Measurements from ENCODE around the gene PRKAG2. TPM values are rescaled to one million over a fixed set of nuclear protein-coding genes. Genes with fewer than 3 reads are reported as not detected.

PRKAG2 gene
- total and polyA plus RNA-seq, 2 experiments from 2014 or later, result 9.1 to 14.9 TPM

DNA sequence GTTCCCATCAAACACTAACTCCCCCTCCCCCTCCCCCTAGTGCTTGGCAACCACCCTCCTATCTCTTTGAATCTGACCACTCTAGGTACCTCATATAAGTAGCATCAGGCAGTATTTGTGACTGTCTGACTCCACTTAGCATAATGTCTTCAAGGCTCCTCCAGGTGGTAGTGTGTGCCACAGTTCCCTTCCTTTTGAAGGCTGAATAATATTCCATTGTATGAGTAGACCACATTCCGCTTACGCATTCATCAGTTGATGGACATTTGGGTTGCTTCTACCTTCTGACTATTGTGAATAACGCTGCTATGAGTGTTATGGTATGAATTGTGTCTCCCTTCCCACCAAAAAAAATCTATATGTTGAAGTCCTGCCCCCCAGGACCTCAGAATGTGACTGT lies 89.6 kb downstream of the PRKAG2 start:
- no peaks in the 10 kb centered on the region for H3F3A ChIP-seq (replicated peaks; ENCODE audit: low read depth)
- no peak overlapping the region for H3K4me3 Mint-ChIP-seq
- no peaks in the 10 kb centered on the region for H3K79me2 ChIP-seq (replicated peaks; ENCODE audit: insufficient read depth)
- no peaks in the 10 kb centered on the region for H3K9me3 Mint-ChIP-seq
- no peak overlapping the region for H3K4me2 ChIP-seq
- no peaks in the 10 kb centered on the region for H3K36me3 ChIP-seq (ENCODE audit: insufficient read depth)
- no peak overlapping the region for H3K4me3 ChIP-seq
- no peaks in the 10 kb centered on the region for H4K20me1 ChIP-seq (replicated peaks; ENCODE audit: insufficient read depth)
- H3K27me3 ChIP-seq (ENCODE audit: insufficient read depth), result peaks cover 7% of the 10 kb centered on the region; the same call in 1 of the 2 replicates
- no peaks in the 10 kb centered on the region for H3K36me3 Mint-ChIP-seq (ENCODE audit: low read depth)
- H3K27ac Mint-ChIP-seq, result no peak overlapping the region
- no peak for DNase-seq (ENCODE audit: low spot score)
- H3K4me1 Mint-ChIP-seq, result peaks cover 8% of the 10 kb centered on the region
- no peak overlapping the region for H3K27ac ChIP-seq (ENCODE audit: low read depth)
- no peak for ATAC-seq
- peaks cover 4% of the 10 kb centered on the region for H3K27me3 Mint-ChIP-seq (ENCODE audit: insufficient read depth, low read depth, poor library complexity)
- H3K4me1 ChIP-seq (ENCODE audit: insufficient read depth), result no peaks in the 10 kb centered on the region; the same call in 1 of the 2 replicates
- H2AFZ ChIP-seq, result no peak overlapping the region
- 0 out of 2 replicates have a peak, but pooled peaks cover 7% of the 10 kb centered on the region for H3K9me2 ChIP-seq (ENCODE audit: insufficient read depth)
- TF ChIP-seq CREB1 (CRISPR knock-in tag; IDR thresholded peaks at IDR 0.05; ENCODE audit: low read depth) (no peak), EZH2 (IDR thresholded peaks at IDR 0.05; ENCODE audit: low read depth, unreplicated experiment) (no peak), POLR2AphosphoS5 (IDR thresholded peaks at IDR 0.05; ENCODE audit: low read depth) (no peak), EZH2phosphoT487 (IDR thresholded peaks at IDR 0.05; ENCODE audit: unreplicated experiment) (no peak), ZNF114 (CRISPR knock-in tag; IDR thresholded peaks at IDR 0.05) (no peak), NANOG (IDR thresholded peaks at IDR 0.05; ENCODE audit: borderline replicate concordance) (no peak), STAT1 (IDR thresholded peaks at IDR 0.05; ENCODE audit: unreplicated experiment) (no peak), JUNB (IDR thresholded peaks at IDR 0.05; ENCODE audit: unreplicated experiment) (no peak), ZNF331 (CRISPR knock-in tag; IDR thresholded peaks at IDR 0.05; ENCODE audit: low read depth) (no peak)
- TF ChIP-seq, protein P1, sequence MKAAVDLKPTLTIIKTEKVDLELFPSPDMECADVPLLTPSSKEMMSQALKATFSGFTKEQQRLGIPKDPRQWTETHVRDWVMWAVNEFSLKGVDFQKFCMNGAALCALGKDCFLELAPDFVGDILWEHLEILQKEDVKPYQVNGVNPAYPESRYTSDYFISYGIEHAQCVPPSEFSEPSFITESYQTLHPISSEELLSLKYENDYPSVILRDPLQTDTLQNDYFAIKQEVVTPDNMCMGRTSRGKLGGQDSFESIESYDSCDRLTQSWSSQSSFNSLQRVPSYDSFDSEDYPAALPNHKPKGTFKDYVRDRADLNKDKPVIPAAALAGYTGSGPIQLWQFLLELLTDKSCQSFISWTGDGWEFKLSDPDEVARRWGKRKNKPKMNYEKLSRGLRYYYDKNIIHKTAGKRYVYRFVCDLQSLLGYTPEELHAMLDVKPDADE (IDR thresholded peaks at IDR 0.05), result no peak
- TF ChIP-seq, protein P2, sequence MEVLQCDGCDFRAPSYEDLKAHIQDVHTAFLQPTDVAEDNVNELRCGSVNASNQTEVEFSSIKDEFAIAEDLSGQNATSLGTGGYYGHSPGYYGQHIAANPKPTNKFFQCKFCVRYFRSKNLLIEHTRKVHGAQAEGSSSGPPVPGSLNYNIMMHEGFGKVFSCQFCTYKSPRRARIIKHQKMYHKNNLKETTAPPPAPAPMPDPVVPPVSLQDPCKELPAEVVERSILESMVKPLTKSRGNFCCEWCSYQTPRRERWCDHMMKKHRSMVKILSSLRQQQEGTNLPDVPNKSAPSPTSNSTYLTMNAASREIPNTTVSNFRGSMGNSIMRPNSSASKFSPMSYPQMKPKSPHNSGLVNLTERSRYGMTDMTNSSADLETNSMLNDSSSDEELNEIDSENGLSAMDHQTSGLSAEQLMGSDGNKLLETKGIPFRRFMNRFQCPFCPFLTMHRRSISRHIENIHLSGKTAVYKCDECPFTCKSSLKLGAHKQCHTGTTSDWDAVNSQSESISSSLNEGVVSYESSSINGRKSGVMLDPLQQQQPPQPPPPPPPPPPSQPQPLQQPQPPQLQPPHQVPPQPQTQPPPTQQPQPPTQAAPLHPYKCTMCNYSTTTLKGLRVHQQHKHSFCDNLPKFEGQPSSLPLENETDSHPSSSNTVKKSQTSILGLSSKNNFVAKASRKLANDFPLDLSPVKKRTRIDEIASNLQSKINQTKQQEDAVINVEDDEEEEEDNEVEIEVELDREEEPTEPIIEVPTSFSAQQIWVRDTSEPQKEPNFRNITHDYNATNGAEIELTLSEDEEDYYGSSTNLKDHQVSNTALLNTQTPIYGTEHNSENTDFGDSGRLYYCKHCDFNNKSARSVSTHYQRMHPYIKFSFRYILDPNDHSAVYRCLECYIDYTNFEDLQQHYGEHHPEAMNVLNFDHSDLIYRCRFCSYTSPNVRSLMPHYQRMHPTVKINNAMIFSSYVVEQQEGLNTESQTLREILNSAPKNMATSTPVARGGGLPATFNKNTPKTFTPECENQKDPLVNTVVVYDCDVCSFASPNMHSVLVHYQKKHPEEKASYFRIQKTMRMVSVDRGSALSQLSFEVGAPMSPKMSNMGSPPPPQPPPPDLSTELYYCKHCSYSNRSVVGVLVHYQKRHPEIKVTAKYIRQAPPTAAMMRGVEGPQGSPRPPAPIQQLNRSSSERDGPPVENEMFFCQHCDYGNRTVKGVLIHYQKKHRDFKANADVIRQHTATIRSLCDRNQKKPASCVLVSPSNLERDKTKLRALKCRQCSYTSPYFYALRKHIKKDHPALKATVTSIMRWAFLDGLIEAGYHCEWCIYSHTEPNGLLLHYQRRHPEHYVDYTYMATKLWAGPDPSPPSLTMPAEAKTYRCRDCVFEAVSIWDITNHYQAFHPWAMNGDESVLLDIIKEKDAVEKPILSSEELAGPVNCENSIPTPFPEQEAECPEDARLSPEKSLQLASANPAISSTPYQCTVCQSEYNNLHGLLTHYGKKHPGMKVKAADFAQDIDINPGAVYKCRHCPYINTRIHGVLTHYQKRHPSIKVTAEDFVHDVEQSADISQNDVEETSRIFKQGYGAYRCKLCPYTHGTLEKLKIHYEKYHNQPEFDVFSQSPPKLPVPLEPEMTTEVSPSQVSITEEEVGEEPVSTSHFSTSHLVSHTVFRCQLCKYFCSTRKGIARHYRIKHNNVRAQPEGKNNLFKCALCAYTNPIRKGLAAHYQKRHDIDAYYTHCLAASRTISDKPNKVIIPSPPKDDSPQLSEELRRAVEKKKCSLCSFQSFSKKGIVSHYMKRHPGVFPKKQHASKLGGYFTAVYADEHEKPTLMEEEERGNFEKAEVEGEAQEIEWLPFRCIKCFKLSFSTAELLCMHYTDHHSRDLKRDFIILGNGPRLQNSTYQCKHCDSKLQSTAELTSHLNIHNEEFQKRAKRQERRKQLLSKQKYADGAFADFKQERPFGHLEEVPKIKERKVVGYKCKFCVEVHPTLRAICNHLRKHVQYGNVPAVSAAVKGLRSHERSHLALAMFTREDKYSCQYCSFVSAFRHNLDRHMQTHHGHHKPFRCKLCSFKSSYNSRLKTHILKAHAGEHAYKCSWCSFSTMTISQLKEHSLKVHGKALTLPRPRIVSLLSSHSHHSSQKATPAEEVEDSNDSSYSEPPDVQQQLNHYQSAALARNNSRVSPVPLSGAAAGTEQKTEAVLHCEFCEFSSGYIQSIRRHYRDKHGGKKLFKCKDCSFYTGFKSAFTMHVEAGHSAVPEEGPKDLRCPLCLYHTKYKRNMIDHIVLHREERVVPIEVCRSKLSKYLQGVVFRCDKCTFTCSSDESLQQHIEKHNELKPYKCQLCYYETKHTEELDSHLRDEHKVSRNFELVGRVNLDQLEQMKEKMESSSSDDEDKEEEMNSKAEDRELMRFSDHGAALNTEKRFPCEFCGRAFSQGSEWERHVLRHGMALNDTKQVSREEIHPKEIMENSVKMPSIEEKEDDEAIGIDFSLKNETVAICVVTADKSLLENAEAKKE (CRISPR knock-in tag; IDR thresholded peaks at IDR 0.05), result no peak
- TF ChIP-seq, protein P3, sequence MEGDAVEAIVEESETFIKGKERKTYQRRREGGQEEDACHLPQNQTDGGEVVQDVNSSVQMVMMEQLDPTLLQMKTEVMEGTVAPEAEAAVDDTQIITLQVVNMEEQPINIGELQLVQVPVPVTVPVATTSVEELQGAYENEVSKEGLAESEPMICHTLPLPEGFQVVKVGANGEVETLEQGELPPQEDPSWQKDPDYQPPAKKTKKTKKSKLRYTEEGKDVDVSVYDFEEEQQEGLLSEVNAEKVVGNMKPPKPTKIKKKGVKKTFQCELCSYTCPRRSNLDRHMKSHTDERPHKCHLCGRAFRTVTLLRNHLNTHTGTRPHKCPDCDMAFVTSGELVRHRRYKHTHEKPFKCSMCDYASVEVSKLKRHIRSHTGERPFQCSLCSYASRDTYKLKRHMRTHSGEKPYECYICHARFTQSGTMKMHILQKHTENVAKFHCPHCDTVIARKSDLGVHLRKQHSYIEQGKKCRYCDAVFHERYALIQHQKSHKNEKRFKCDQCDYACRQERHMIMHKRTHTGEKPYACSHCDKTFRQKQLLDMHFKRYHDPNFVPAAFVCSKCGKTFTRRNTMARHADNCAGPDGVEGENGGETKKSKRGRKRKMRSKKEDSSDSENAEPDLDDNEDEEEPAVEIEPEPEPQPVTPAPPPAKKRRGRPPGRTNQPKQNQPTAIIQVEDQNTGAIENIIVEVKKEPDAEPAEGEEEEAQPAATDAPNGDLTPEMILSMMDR (conservative IDR thresholded peaks at IDR 0.05; ENCODE audit: low read depth in 2 of 2), result no peak
- TF ChIP-seq, protein P4, sequence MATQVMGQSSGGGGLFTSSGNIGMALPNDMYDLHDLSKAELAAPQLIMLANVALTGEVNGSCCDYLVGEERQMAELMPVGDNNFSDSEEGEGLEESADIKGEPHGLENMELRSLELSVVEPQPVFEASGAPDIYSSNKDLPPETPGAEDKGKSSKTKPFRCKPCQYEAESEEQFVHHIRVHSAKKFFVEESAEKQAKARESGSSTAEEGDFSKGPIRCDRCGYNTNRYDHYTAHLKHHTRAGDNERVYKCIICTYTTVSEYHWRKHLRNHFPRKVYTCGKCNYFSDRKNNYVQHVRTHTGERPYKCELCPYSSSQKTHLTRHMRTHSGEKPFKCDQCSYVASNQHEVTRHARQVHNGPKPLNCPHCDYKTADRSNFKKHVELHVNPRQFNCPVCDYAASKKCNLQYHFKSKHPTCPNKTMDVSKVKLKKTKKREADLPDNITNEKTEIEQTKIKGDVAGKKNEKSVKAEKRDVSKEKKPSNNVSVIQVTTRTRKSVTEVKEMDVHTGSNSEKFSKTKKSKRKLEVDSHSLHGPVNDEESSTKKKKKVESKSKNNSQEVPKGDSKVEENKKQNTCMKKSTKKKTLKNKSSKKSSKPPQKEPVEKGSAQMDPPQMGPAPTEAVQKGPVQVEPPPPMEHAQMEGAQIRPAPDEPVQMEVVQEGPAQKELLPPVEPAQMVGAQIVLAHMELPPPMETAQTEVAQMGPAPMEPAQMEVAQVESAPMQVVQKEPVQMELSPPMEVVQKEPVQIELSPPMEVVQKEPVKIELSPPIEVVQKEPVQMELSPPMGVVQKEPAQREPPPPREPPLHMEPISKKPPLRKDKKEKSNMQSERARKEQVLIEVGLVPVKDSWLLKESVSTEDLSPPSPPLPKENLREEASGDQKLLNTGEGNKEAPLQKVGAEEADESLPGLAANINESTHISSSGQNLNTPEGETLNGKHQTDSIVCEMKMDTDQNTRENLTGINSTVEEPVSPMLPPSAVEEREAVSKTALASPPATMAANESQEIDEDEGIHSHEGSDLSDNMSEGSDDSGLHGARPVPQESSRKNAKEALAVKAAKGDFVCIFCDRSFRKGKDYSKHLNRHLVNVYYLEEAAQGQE (IDR thresholded peaks at IDR 0.05; ENCODE audit: unreplicated experiment), result no peak
